ENCODE measurements around the gene GLYATL1. TPM values are rescaled to one million over a fixed set of nuclear protein-coding genes. Genes with fewer than 3 reads are reported as not detected.

The GLYATL1 gene
- total RNA-seq: under 1 TPM in 1 of 3 donors, not detected in 2; 0.19 TPM
- long read RNA-seq, donor 1: 0 reads
- long read RNA-seq, donor 2, partial matches to known transcripts: 0 of 1 reads
- long read RNA-seq, donor 2, other reads (novel, unspliced or antisense): 1 of 1 reads

- Histone ChIP-seq H3K36me3 (ENCODE audit: low read depth) (no peaks in the 10 kb centered on the region), H3K4me3 (no peak within 1 kb of the TSS), H3K4me1 (ENCODE audit: low read depth) (no peaks in the 10 kb centered on the region), H3K9me3 (no peaks in the 10 kb centered on the region)
- DNase-seq (no peak), ATAC-seq (no peak)
- intact Hi-C loops (cut with DNase I, micrococcal nuclease): no loop called here
- no peak for TF ChIP-seq CTCF (IDR thresholded peaks at IDR 0.05)
These were observed at the start of gene GLYATL1 for GRCh38 chr11:58939277-58939676. Gene GLYATL1, plus strand, starts transcription at chr11:58939488. Its CDS starts 7,600 bp downstream, at chr11:58947088.

- H3K9me3 ChIP-seq: no peaks in the 10 kb centered on the region
- no peak for ATAC-seq
- H3K4me3 ChIP-seq: no peak overlapping the region
- H3K36me3 ChIP-seq (ENCODE audit: low read depth): no peaks in the 10 kb centered on the region
- intact Hi-C loops (cut with DNase I, micrococcal nuclease): no loop called here
- TF ChIP-seq CTCF (IDR thresholded peaks at IDR 0.05): no peak
- no peaks in the 10 kb centered on the region for H3K4me1 ChIP-seq (ENCODE audit: low read depth)
- DNase-seq: no peak
These were observed 45.4 kb upstream of the GLYATL1 start for GRCh38 chr11:58893899-58894298.

- no peaks in the 10 kb centered on the region for H3K4me1 ChIP-seq (ENCODE audit: low read depth)
- no peak for DNase-seq
- ATAC-seq: no peak
- no peaks in the 10 kb centered on the region for H3K36me3 ChIP-seq (ENCODE audit: low read depth)
- no peak overlapping the region for H3K4me3 ChIP-seq
- H3K9me3 ChIP-seq: no peaks in the 10 kb centered on the region
- no peak for TF ChIP-seq CTCF (IDR thresholded peaks at IDR 0.05)
- intact Hi-C loops (cut with DNase I, micrococcal nuclease): no loop called here
These were observed 41.2 kb upstream of the GLYATL1 start for GRCh38 chr11:58898106-58898505.

- Histone ChIP-seq H3K36me3 (ENCODE audit: low read depth) (no peaks in the 10 kb centered on the region), H3K4me3 (no peak overlapping the region), H3K9me3 (no peaks in the 10 kb centered on the region), H3K4me1 (ENCODE audit: low read depth) (peaks cover 6% of the 10 kb centered on the region)
- peak; percentile 80 to 90 (median 88) for DNase-seq
- peak; percentile 94 for ATAC-seq
- intact Hi-C loops (cut with DNase I, micrococcal nuclease): no loop called here
- TF ChIP-seq CTCF (IDR thresholded peaks at IDR 0.05): peak; percentile 43
These were observed 38.5 kb upstream of the GLYATL1 start for GRCh38 chr11:58900479-58901420.

GRCh38 chr11:58902881-58903280 is 36.4 kb upstream of the GLYATL1 start:
- H3K36me3 ChIP-seq (ENCODE audit: low read depth): no peaks in the 10 kb centered on the region
- DNase-seq (no peak), ATAC-seq (no peak)
- no peak for TF ChIP-seq CTCF (IDR thresholded peaks at IDR 0.05)
- no peak overlapping the region for H3K4me3 ChIP-seq
- H3K4me1 ChIP-seq (ENCODE audit: low read depth): peaks cover 6% of the 10 kb centered on the region
- intact Hi-C loops (cut with DNase I, micrococcal nuclease): no loop called here
- no peaks in the 10 kb centered on the region for H3K9me3 ChIP-seq
